Activated B cell treated with CpG ODN at 0.5 μM for 24 hours (primary cell): ENCODE data around the gene KCNQ1. TPM values are rescaled to one million over a fixed set of nuclear protein-coding genes. Genes with fewer than 3 reads are reported as not detected.

ENCODE experiments used
- ATAC-seq: fragments of 200-7000 bp; cut with Tn5 transposase; one replicate; pipeline ENCODE4 v1.10.0; 2021; ENCODE audit warnings: low read depth, mild to moderate bottlenecking, moderate library complexity
- CTCF ChIA-PET: fragments of 350-600 bp; sonication (Branson Sonifier 250); formaldehyde crosslinking; loops from one replicate; lab custom pipeline; 2021; ENCODE audit warnings: antibody characterized with exemption; lab: Charles Lee
- POLR2A ChIA-PET: fragments of 350-600 bp; sonication (Branson Sonifier 250); formaldehyde crosslinking; loops from one replicate; lab custom pipeline; 2021; ENCODE audit warnings: antibody characterized with exemption; lab: Charles Lee
- DNase-seq: peaks from one replicate; pipeline ENCODE4 v3.0.0; 2022
- H3K27ac Mint-ChIP-seq: one replicate; pipeline ENCODE4 v1.8.0; 2020; ENCODE audit warnings: mixed read lengths
- H3K27me3 Mint-ChIP-seq: one replicate; pipeline ENCODE4 v1.8.0; 2021; ENCODE audit warnings: mixed read lengths
- H3K36me3 Mint-ChIP-seq: one replicate; pipeline ENCODE4 v1.8.0; 2021; ENCODE audit warnings: low read depth, mixed read lengths
- H3K4me1 Mint-ChIP-seq: one replicate; pipeline ENCODE4 v1.8.0; 2021; ENCODE audit warnings: mixed read lengths
- H3K4me3 Mint-ChIP-seq: one replicate; pipeline ENCODE4 v1.8.0; 2020; ENCODE audit warnings: mild to moderate bottlenecking, mixed read lengths
- H3K9me3 Mint-ChIP-seq: one replicate; pipeline ENCODE4 v1.8.0; 2020; ENCODE audit warnings: mixed read lengths
- intact Hi-C: fragments of 100-400 bp; cut with micrococcal nuclease; formaldehyde crosslinking; loops from one replicate; pipeline ENCODE4 v1.15.1; 2024
- total RNA-seq: library from RNA; stranded (reverse); gene quantifications from 2 replicates; pipeline ENCODE4 v1.2.3, GENCODE V29; 2022
- TF ChIP-seq, protein P1 (sequence below): fragments of 200-600 bp; IDR thresholded peaks from one replicate; pipeline ENCODE4 v1.8.0; 2022; ENCODE audit warnings: antibody characterized with exemption, mild to moderate bottlenecking

The KCNQ1 gene
- total RNA-seq, 1 donor from 2014 or later = 6.5 TPM

DNA sequence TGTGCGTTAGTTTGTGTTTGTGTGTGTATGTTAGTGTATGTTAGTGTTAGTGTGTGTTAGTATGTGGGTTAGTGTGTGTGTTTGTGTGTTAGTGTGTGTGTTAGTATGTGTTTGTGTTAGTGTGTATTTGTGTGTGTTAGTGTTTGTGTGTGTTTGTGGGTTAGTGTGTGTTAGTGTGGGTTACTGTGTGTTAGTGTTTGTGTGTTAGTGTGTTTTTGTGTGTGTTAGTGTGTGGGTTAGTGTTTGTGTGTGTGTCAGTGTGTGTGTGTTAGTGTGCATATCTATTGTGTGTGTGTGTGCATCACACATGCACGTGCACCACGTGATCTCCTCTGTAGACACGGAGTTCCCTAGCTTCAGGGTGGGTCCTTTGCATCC lies 139.6 kb downstream of the KCNQ1 start:
- ChIA-PET POLR2A (no interaction called here), CTCF (no interaction called here)
- no peaks in the 10 kb centered on the region for H3K4me1 Mint-ChIP-seq
- H3K27ac Mint-ChIP-seq = no peak overlapping the region
- DNase-seq (no peak), ATAC-seq (no peak)
- H3K9me3 Mint-ChIP-seq = no peaks in the 10 kb centered on the region
- H3K4me3 Mint-ChIP-seq = no peak overlapping the region
- intact Hi-C loops = no loop called here
- H3K36me3 Mint-ChIP-seq = peaks cover 9% of the 10 kb centered on the region
- H3K27me3 Mint-ChIP-seq = no peaks in the 10 kb centered on the region
- TF ChIP-seq, protein P1, sequence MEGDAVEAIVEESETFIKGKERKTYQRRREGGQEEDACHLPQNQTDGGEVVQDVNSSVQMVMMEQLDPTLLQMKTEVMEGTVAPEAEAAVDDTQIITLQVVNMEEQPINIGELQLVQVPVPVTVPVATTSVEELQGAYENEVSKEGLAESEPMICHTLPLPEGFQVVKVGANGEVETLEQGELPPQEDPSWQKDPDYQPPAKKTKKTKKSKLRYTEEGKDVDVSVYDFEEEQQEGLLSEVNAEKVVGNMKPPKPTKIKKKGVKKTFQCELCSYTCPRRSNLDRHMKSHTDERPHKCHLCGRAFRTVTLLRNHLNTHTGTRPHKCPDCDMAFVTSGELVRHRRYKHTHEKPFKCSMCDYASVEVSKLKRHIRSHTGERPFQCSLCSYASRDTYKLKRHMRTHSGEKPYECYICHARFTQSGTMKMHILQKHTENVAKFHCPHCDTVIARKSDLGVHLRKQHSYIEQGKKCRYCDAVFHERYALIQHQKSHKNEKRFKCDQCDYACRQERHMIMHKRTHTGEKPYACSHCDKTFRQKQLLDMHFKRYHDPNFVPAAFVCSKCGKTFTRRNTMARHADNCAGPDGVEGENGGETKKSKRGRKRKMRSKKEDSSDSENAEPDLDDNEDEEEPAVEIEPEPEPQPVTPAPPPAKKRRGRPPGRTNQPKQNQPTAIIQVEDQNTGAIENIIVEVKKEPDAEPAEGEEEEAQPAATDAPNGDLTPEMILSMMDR = no peak

DNA sequence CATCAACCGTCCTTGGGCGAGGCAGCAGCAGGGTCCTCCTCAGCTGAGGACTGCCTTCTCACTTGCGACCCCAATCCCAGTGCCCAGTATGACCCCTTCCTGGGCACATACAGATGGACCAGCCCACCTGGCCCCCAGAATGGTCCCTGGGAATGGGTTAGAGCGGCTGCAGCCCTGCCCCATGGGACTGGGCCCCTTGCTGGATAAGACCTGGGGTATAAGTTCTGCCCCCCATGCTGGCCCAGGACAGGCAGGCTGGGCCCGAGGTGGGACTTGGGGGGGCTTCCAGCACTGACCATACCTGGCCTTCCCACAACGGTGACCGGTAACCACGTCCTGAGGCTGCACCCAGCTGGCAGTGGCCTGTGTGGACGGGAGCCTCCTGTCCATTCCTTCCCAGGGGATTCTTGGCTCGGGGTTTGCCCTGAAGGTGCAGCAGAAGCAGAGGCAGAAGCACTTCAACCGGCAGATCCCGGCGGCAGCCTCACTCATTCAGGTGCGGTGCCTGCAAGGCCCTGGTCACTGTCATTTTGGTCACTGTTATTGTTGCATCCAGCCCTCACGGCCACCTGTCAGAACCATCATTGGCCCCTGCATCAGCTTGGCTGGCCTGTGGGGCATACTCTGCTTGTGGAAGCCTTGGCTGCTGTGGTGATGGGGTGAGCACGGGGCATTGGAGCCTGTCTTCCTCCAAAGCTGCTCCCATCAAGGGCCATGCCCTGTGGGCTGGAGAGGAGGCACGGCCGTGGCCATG lies 140.2 kb downstream of the KCNQ1 start:
- H3K4me1 Mint-ChIP-seq = no peaks in the 10 kb centered on the region
- no peak for ATAC-seq
- no peaks in the 10 kb centered on the region for H3K9me3 Mint-ChIP-seq
- no peak overlapping the region for H3K4me3 Mint-ChIP-seq
- no peak overlapping the region for H3K27ac Mint-ChIP-seq
- H3K36me3 Mint-ChIP-seq = peaks cover 13% of the 10 kb centered on the region
- DNase-seq = peak; percentile 13
- TF ChIP-seq, protein P1 = no peak
- no peaks in the 10 kb centered on the region for H3K27me3 Mint-ChIP-seq
- intact Hi-C loops = no loop called here
- CTCF ChIA-PET = no interaction called here
- POLR2A ChIA-PET = no interaction called here

DNA sequence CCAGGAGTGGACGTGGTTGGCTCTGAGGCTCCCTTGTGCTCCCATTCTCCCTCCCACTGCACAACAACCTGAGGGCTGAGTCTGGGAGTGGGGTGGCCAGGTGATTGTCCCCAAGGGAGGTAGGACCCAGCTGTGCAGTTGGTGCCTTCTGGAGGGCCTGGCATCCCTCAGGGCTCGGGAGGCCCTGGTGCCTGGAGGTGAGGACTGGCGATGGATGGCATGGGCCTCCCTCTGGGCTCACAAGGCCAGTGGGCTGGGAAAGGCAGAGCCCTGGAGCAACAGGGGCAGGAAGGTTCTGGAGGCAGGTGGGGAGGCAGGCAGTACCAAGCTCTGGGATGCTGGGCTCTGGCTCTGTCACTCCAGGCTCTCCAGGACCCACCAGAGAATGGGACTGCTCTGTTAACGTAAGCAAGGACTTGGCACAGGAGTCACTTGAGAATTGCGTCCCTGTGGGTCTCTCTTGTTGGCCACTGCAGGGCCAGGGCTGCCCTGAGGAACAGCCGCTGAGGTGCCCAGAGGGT lies 140.8 kb downstream of the KCNQ1 start:
- ChIA-PET CTCF (no interaction called here), POLR2A (no interaction called here)
- H3K9me3 Mint-ChIP-seq = no peaks in the 10 kb centered on the region
- intact Hi-C loops = no loop called here
- TF ChIP-seq, protein P1 = no peak
- ATAC-seq (no peak), DNase-seq (no peak)
- no peak overlapping the region for H3K27ac Mint-ChIP-seq
- H3K4me3 Mint-ChIP-seq = no peak overlapping the region
- H3K4me1 Mint-ChIP-seq = no peaks in the 10 kb centered on the region
- peaks cover 16% of the 10 kb centered on the region for H3K36me3 Mint-ChIP-seq
- H3K27me3 Mint-ChIP-seq = no peaks in the 10 kb centered on the region

DNA sequence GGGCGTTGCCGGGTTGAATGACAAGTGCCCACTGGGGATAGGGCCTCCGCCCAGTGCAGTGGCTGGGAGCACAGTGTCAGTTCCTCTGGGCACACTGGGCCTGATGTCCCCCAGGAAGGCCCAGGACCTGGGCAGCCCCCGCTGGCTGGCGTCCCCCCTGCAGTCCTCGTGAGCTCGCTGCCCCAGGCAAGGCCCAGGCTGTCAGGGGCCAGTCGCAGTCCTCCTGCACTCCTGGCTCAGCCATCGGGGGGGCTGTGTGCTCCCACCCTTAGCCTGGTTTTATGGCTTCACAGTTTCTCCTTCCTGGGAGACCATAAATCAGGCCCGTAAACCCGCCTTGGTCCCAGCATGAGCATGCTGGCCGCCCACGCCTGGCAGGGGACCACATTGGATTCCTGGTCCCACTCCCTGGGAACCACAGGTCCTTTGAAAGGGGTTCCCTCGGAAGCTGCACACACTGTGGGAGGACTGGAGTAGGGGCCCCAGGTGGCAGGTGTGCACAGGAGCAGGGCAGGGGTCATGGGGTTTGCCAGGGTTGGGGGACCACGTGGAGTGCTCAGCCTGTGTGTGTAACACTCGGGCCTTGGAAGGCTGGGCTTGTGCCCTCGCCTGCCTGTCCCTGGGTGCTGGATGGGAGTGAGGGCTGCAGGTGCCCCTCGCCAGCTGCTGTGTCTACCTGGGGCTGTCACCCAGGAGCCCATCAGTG lies 141.4 kb downstream of the KCNQ1 start:
- TF ChIP-seq, protein P1 = no peak

DNA sequence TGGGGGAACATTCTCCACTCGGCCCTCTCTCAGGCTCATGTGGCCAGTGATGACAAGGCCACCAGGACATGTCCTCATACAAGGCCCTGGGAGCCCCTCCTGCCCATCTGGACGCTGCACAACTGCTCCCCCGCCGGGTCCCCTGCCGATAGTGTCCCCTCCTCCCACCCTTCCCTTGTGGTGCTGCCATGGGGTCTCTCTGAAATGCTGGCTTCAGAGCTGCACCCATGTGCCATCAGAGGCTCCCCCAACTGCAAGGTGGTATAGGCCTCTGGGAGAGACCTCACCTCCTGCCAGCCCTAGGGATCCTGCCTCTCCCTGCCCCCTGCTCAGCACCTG lies 142.0 kb downstream of the KCNQ1 start:
- ChIA-PET POLR2A (no interaction called here), CTCF (no interaction called here)
- Mint-ChIP-seq H3K9me3 (no peaks in the 10 kb centered on the region), H3K27me3 (no peaks in the 10 kb centered on the region), H3K4me1 (no peaks in the 10 kb centered on the region), H3K27ac (no peak overlapping the region), H3K36me3 (peaks cover 22% of the 10 kb centered on the region), H3K4me3 (no peak overlapping the region)
- intact Hi-C loops = no loop called here
- no peak for DNase-seq
- ATAC-seq = no peak
- TF ChIP-seq, protein P1 = no peak

More for the DNA sequence above, 141.4 kb downstream of the KCNQ1 start:
- Mint-ChIP-seq H3K4me3 (no peak overlapping the region), H3K4me1 (no peaks in the 10 kb centered on the region), H3K27ac (no peak overlapping the region), H3K27me3 (no peaks in the 10 kb centered on the region), H3K9me3 (no peaks in the 10 kb centered on the region), H3K36me3 (peaks cover 22% of the 10 kb centered on the region)
- intact Hi-C loops = no loop called here
- ATAC-seq (no peak), DNase-seq (peak; percentile 12)
- ChIA-PET POLR2A (no interaction called here), CTCF (no interaction called here)
